Neural cell (in vitro differentiated cells): Measurements from ENCODE around the gene FOCAD.

Experiments
- CTCF ChIP-seq: fragments of 450-650 bp; IDR thresholded peaks from 2 replicates; pipeline ENCODE4 v1.5.1; 2014; ENCODE audit warnings: antibody characterized with exemption, mild to moderate bottlenecking, moderate library complexity; ENCODE audit not compliant: poor library complexity, severe bottlenecking
- EP300 ChIP-seq: fragments of 450-650 bp; conservative IDR thresholded peaks from 2 replicates; pipeline ENCODE4 v1.6.1; 2014; ENCODE audit warnings: antibody characterized with exemption, mild to moderate bottlenecking, moderate library complexity; ENCODE audit not compliant: poor library complexity, severe bottlenecking
- EZH2 ChIP-seq: fragments of 200-600, 300-800 bp; shearing (Covaris generic), sonication (generic); IDR thresholded peaks from 2 replicates; pipeline ENCODE4 v1.6.1; 2014; ENCODE audit warnings: antibody characterized with exemption, low read length, borderline replicate concordance, mild to moderate bottlenecking; ENCODE audit not compliant: insufficient read depth, poor library complexity, severe bottlenecking
- POLR2AphosphoS5 ChIP-seq: IDR thresholded peaks from 2 replicates; pipeline ENCODE4 v1.6.1; 2012

- TF ChIP-seq CTCF (no peak), EZH2 (no peak), POLR2AphosphoS5 (no peak), EP300 (no peak)
Observed at GRCh38 chr9:20835377-20836286, 151.6 kb downstream of the FOCAD start.
